Neural progenitor cell (in vitro differentiated cells): ENCODE data around the gene PDE8B.

Experiments used
- CTCF ChIP-seq: fragments of 200-600 bp; sonication (generic); IDR thresholded peaks from 2 replicates; pipeline ENCODE4 v1.5.1; 2017; ENCODE audit warnings: antibody characterized with exemption, mild to moderate bottlenecking
- EZH2 ChIP-seq: fragments of 200-600 bp; sonication (generic); IDR thresholded peaks from 2 replicates; pipeline ENCODE4 v1.6.1; 2017; ENCODE audit warnings: antibody characterized with exemption, mild to moderate bottlenecking, moderate library complexity
- EZH2phosphoT487 ChIP-seq: fragments of 200-600 bp; sonication (generic); IDR thresholded peaks from 2 replicates; pipeline ENCODE4 v1.6.1; 2017; ENCODE audit warnings: antibody characterized with exemption

- TF ChIP-seq CTCF: no peak
- no peak for TF ChIP-seq EZH2
- no peak for TF ChIP-seq EZH2phosphoT487
Observed at GRCh38 chr5:77318060-77318459, 107.6 kb downstream of the PDE8B start.
